IPS-18a (cell line): Measurements from ENCODE around the gene ILF2.
"Not testable (repeated sequence)": the region's sequence is repeated elsewhere in the genome, so short reads cannot be mapped to it uniquely, and the experiment has no call there.

Experiments
- H3K27ac ChIP-seq: one replicate; pipeline ENCODE4 v1.5.1; 2013; ENCODE audit warnings: low read length
- H3K27me3 ChIP-seq: one replicate; pipeline ENCODE4 v1.6.1; 2013; ENCODE audit warnings: mild to moderate bottlenecking, low read length; ENCODE audit not compliant: control insufficient read depth, insufficient read depth
- H3K36me3 ChIP-seq: one replicate; pipeline ENCODE4 v1.6.1; 2013; ENCODE audit warnings: low read depth, low read length; ENCODE audit not compliant: control insufficient read depth
- H3K4me1 ChIP-seq: one replicate; pipeline ENCODE4 v1.6.1; 2013; ENCODE audit warnings: low read depth, low read length; ENCODE audit not compliant: control insufficient read depth
- H3K4me3 ChIP-seq: one replicate; pipeline ENCODE4 v1.5.1; 2013; ENCODE audit warnings: low read length
- H3K9ac ChIP-seq: one replicate; pipeline ENCODE4 v1.6.1; 2013; ENCODE audit warnings: mild to moderate bottlenecking, low read length, moderate library complexity
- H3K9me3 ChIP-seq: one replicate; pipeline ENCODE4 v1.6.1; 2013; ENCODE audit warnings: low read depth, low read length; ENCODE audit not compliant: control insufficient read depth

The ILF2 gene

DNA sequence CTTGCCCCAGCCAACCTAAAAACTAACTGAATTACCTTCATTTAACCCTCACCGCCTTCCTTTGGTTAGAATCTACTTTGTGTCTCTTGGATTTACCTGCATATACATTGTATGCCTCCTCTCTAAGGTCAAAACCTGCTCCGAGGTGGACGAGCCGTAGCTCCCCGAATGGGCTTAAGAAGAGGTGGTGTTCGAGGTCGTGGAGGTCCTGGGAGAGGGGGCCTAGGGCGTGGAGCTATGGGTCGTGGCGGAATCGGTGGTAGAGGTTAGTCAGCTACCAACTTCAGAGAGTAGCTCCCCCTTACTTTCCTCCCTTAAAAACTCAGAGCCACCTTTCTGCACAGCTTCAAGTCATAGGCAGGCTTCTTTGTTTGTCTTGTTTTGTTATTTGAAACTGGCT, 27.7 kb downstream of the ILF2 start:
- peaks cover 84% of the 10 kb centered on the region for H3K36me3 ChIP-seq

DNA sequence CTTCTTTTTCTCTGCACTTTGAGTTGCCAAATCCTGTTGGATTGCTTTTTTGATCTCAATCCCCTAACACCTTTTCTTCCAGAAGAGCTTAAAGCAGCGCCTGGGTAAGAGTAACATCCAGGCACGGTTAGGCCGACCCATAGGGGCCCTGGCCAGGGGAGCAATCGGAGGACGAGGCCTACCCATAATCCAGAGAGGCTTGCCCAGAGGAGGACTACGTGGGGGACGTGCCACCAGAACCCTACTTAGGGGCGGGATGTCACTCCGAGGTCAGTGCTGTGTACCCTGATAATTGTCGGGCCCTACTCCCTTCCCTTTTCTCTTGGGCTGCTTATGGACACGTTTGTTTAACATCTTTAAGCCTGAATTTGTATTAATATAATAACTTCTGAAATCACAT, 28.6 kb downstream of the ILF2 start:
- H3K9me3 ChIP-seq = no peaks in the 10 kb centered on the region
- H3K27me3 ChIP-seq = no peaks in the 10 kb centered on the region
- H3K4me3 ChIP-seq = no peak overlapping the region
- no peak overlapping the region for H3K9ac ChIP-seq
- no peaks in the 10 kb centered on the region for H3K4me1 ChIP-seq
- peaks cover 94% of the 10 kb centered on the region for H3K36me3 ChIP-seq
- no peak overlapping the region for H3K27ac ChIP-seq

More for the DNA sequence above, 27.7 kb downstream of the ILF2 start:
- H3K4me3 ChIP-seq = no peak overlapping the region
- no peak overlapping the region for H3K9ac ChIP-seq
- H3K4me1 ChIP-seq = no peaks in the 10 kb centered on the region
- H3K27me3 ChIP-seq = no peaks in the 10 kb centered on the region
- no peaks in the 10 kb centered on the region for H3K9me3 ChIP-seq
- H3K27ac ChIP-seq = no peak overlapping the region

DNA sequence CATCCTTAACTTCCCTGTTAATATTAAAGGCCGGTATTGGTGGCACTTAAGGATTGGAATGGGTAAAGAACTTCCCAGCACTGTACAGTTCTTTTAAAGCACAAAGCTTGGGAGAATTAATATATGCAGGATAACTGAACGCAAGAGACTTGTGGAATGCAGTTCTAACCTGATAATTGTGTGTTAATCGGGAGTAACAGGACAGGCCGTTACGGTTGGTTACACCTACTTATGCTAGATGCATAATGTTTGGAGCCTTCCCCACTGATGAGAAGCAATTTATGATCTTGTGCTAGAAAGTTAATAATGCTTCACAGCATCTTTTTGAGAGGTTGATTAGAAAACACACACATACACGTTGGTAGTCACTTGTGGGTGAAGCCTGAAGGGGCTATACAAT, 29.9 kb downstream of the ILF2 start:
- Histone ChIP-seq H3K9me3 (no peaks in the 10 kb centered on the region), H3K27me3 (no peaks in the 10 kb centered on the region), H3K36me3 (peaks cover 99% of the 10 kb centered on the region), H3K4me1 (no peaks in the 10 kb centered on the region), H3K4me3 (no peak overlapping the region), H3K27ac (no peak overlapping the region), H3K9ac (no peak overlapping the region)

DNA sequence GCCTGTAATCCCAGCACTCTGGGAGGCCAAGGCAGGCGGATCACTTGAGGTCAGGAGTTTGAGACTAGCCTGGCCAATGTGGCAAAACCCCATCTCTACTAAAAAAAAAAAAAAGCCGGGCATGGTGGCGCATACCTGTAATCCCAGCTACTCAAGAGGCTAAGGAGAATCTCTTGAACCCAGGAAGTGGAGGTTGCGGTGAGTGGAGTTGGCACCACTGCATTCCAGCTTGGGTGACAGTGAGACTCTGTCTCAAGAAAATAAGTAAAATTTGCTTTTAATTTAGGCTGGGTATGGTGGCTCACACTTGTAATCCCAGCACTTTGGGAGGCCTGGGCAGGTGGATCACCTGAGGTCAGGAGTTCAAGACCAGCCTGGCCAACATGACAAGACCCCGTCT, 30.6 kb downstream of the ILF2 start:
- H3K36me3 ChIP-seq = peaks cover 95% of the 10 kb centered on the region
- H3K27me3 ChIP-seq, H3K4me3 ChIP-seq, H3K4me1 ChIP-seq, H3K9ac ChIP-seq, H3K9me3 ChIP-seq, H3K27ac ChIP-seq: not testable (repeated sequence)

DNA sequence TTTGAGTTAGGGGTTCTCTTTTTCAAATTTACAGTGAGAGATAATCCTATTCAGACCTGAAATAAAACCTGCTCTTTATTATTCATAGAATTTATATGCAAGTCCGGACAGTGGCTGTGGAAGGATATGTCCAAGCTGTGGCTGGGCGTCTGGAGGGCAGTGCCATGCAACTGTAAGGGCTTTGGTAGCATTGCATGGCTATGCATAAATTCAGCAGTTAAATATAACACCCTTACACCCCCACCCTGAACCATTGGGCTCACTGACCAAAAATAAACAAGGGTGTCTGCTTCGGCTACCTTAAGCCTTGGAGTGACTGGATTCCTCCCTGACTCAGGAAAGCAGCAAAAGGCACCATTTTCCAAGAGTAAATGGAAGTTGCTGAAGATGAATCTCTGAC, 31.5 kb downstream of the ILF2 start:
- Histone ChIP-seq H3K36me3 (peaks cover 86% of the 10 kb centered on the region), H3K9me3 (no peaks in the 10 kb centered on the region), H3K4me1 (no peaks in the 10 kb centered on the region), H3K27me3 (no peaks in the 10 kb centered on the region), H3K9ac (no peak overlapping the region), H3K27ac (no peak overlapping the region), H3K4me3 (no peak overlapping the region)

DNA sequence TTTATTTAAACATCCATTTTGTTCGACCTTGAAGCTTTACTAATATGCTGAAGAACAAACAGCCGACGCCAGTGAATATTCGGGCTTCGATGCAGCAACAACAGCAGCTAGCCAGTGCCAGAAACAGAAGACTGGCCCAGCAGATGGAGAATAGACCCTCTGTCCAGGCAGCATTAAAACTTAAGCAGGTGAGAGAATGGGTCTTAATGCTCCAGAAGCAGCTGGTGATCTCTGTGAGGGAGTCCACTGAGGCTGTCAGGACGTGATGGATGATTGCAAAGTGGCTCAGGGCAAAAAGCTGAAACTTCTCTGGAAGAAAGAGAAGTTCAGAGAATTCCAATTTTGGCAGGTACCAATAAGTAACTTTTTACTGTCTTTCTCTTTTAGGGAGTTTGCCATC, 32.5 kb downstream of the ILF2 start:
- Histone ChIP-seq H3K9me3 (no peaks in the 10 kb centered on the region), H3K4me1 (no peaks in the 10 kb centered on the region), H3K27ac (no peak overlapping the region), H3K4me3 (no peak overlapping the region), H3K27me3 (no peaks in the 10 kb centered on the region), H3K9ac (no peak overlapping the region), H3K36me3 (peaks cover 76% of the 10 kb centered on the region)

DNA sequence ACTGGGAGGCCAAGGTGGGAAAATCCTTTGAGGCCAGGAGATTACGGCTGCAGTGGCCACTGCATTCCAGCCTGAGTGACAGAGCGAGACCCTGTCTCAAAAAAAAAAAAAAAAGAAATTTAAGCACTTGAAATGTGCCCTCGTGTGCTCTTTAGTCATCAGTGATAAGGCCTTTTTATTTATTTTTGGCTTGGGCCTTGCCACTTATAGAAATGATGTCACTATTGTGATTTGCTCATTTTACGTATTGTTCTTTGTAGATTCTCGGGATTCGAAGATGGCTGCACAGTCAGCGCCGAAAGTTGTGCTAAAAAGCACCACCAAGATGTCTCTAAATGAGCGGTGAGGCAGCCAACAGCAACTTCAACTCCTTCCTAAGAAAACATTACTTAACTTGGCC, 34.5 kb downstream of the ILF2 start:
- H3K9ac ChIP-seq = no peak overlapping the region
- H3K27me3 ChIP-seq = no peaks in the 10 kb centered on the region
- H3K4me1 ChIP-seq = no peaks in the 10 kb centered on the region
- H3K9me3 ChIP-seq = no peaks in the 10 kb centered on the region
- H3K27ac ChIP-seq = no peak overlapping the region
- H3K4me3 ChIP-seq = no peak overlapping the region
- peaks cover 56% of the 10 kb centered on the region for H3K36me3 ChIP-seq

DNA sequence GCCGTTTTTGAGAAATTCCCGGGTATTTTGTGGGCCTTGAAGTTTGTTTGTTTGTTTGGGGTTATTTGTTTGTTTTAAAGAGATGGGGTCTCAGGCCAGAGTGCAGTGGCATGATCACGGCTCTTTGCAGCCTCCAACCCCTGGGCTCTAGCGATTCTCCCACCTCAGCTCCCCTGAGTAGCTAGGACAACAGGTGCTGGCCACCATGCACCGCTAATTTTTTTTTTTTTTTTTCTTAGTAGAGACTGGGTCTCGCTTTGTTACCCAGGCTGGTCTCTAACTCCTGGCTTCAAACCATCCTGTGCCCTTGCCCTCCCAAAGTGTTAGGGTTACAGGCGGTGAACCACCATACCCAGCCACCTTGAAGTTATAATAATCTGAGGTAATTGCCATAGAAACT, 34.9 kb downstream of the ILF2 start:
- H3K9ac ChIP-seq = no peak overlapping the region
- no peak overlapping the region for H3K4me3 ChIP-seq
- peaks cover 52% of the 10 kb centered on the region for H3K36me3 ChIP-seq

DNA sequence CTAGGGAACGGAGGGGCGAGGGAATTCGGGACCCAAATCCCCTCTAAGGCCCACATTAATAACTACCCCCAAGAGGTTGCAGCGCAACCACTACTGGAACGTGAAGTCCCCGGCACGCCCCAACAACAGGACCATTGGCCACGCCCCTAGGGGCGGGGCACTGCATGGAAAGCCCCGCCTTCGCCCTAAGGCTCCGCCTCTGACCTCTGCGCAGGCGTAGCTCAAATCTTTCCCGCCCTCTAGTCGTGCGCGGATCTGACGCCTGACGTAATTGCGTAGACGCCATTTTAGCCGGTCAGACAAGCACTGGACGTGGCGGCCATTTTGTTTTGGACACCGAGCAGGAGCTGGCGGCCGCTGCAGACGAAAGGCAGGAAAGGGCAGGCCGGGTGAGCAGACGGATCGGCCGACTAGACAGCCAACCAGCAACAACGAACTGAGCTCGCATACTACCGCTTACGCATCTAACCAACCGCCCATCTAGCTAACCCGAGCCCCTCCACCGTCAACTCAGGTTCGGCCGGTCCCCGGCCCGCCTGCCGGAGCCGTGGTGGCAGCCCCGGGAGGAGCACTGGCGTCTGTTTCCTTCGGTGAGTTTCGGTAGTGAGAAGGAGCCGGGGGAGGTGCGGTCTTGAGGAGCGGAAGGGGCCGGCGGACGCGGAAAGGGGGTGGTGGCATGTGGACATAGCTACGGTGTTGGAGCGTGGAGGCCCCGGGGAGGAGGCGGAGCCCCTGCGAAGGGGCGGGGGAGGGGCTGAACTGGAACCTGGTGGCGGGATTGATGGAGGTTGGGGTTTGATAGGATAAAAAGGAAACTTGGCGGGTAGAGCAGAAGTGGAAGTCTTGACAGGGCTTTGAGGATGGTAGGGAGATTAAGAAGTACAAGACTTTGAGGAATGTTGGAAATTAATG, 36.8 kb downstream of the ILF2 start, which contains the start of gene CHTOP:
Gene CHTOP, plus strand, starts transcription at position 313 of the 912 bp plus-strand sequence. CDS start 2,523 bp downstream, outside the sequence.
- Histone ChIP-seq H3K27me3 (no peaks in the 10 kb centered on the region), H3K4me3 (peak within 1 kb of the TSS; percentile 99)

More for the DNA sequence above, 34.9 kb downstream of the ILF2 start:
- no peaks in the 10 kb centered on the region for H3K27me3 ChIP-seq
- no peak overlapping the region for H3K27ac ChIP-seq
- H3K4me1 ChIP-seq = no peaks in the 10 kb centered on the region
- no peaks in the 10 kb centered on the region for H3K9me3 ChIP-seq

DNA sequence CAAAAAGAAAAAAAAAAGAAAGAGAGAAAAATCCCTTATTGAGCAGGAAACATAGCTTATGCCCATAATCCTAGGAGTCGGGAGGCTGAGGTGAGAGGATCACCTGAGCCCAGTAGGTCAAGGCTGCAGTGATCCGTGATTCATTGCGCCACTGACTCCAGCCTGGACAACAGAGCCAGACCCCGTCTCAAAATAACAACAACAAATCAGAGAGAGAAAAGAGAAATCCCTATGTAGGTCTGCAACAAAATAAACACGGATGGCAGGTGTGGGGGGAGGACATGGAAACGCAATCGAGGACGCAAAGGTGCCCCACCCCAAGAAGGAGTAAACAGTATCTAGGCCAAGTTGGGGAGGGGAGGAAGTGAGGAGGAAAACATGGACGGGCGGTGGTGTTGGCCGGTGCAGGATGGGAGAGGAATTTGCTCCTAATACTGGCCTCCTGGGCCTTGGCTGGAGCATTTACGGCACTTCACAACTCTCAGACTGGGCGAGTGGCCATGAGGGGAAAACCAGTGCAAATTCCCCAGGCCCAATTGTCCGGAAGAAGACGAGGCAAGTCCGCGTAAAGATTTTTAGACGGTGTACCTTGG, 37.5 kb downstream of the ILF2 start:
- Histone ChIP-seq H3K27ac (no peak overlapping the region), H3K4me1 (no peaks in the 10 kb centered on the region), H3K36me3 (peaks cover 26% of the 10 kb centered on the region), H3K9ac (peak overlapping the region; percentile 100), H3K27me3 (no peaks in the 10 kb centered on the region), H3K4me3 (peak overlapping the region; percentile 99), H3K9me3 (no peaks in the 10 kb centered on the region)

More for the DNA sequence above, 36.8 kb downstream of the ILF2 start, which contains the start of gene CHTOP:
- peak within 1 kb of the TSS; percentile 100 for H3K27ac ChIP-seq
- H3K9me3 ChIP-seq = no peaks in the 10 kb centered on the region
- H3K9ac ChIP-seq = peak within 1 kb of the TSS; percentile 100
- peaks cover 33% of the 10 kb centered on the region for H3K36me3 ChIP-seq
- no peaks in the 10 kb centered on the region for H3K4me1 ChIP-seq

DNA sequence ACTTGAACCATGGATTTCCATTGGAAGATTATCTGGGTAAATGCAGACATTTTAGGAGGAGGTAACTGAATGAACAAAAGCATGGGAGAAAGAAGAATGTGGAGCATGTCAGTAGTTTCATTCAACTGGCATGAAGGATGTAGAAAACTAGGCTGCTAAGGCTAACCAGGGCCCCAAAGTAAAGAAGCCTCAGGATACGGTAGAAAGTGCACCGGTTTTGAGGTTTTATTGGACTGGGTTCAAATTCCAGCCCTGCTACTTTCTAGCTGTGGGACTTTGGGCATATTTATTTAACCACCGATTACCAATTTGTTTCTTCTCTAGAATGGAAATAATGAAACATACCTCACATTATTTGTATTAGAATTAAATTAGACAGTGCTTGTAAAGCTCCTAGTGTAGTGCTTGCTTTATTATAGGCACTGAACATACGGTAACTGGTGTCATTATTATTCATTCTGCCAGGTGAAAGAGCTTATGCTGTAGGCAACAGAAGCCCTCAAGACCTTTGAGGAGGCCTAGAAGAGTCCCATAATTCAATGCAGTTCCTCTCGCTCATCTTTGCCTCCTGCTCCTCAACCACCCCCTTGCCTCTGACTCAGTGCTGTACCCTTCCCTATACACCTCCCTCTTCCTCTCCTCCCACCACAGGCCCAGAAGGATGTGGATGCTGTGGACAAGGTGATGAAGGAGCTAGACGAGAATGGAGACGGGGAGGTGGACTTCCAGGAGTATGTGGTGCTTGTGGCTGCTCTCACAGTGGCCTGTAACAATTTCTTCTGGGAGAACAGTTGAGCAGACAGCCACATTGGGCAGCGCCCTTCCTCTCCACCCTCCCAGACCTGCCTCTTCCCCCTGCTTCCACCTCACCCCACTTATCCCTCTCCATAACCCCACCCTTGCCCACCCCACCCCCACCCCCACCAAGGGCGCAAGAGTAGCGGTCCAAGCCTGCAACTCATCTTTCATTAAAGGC, 39.5 kb downstream of the ILF2 start:
- H3K4me3 ChIP-seq = no peak overlapping the region
- H3K36me3 ChIP-seq = peaks cover 7% of the 10 kb centered on the region
- H3K27ac ChIP-seq = no peak overlapping the region
- no peaks in the 10 kb centered on the region for H3K27me3 ChIP-seq
- H3K4me1 ChIP-seq = peaks cover 6% of the 10 kb centered on the region
- H3K9ac ChIP-seq = no peak overlapping the region
- no peaks in the 10 kb centered on the region for H3K9me3 ChIP-seq
